HepG2 (cell line): ENCODE measurements around the gene RAB3A. TPM values are rescaled to one million over a fixed set of nuclear protein-coding genes. Genes with fewer than 3 reads are reported as not detected.

Source experiments
- ASH2L ChIP-seq: fragments of 300-600, 200-600 bp; sonication (generic); IDR thresholded peaks from 2 replicates; pipeline ENCODE4 v1.7.0; 2017; ENCODE audit warnings: low read depth, mild to moderate bottlenecking, moderate library complexity, mixed read lengths, low read length; ENCODE audit not compliant: insufficient read length
- CHCHD3 ChIP-seq: sonication (generic); formaldehyde crosslinking; IDR thresholded peaks from 2 replicates; pipeline ENCODE4 v1.8.0; 2022; ENCODE audit warnings: mild to moderate bottlenecking, missing genetic modification reagents, moderate library complexity
- CREM ChIP-seq, 2 experiments: sonication (generic) in 1 of 2; formaldehyde crosslinking in 1 of 2; IDR thresholded peaks; 2 replicates each; pipeline versions ENCODE4 v1.4.0 to v1.6.1; 2016 to 2020; ENCODE audit warnings: antibody characterized with exemption in 1 of 2, mild to moderate bottlenecking in 1 of 2, missing genetic modification reagents in 1 of 2
- HMG20A ChIP-seq: IDR thresholded peaks from 2 replicates; pipeline ENCODE4 v1.6.1; 2016; ENCODE audit warnings: borderline replicate concordance
- HMGXB3 ChIP-seq: sonication (generic); formaldehyde crosslinking; IDR thresholded peaks from 2 replicates; pipeline ENCODE4 v1.4.0; 2020; ENCODE audit warnings: missing genetic modification reagents, borderline replicate concordance
- HNRNPLL ChIP-seq: fragments of 200-400 bp; formaldehyde crosslinking; IDR thresholded peaks from 2 replicates; pipeline ENCODE4 v1.6.1; 2017; ENCODE audit warnings: mild to moderate bottlenecking, low read depth, low read length; ENCODE audit not compliant: poor library complexity, severe bottlenecking
- LCORL ChIP-seq, 2 experiments: fragments of 450-650 bp in 1 of 2; sonication (generic) in 1 of 2; formaldehyde crosslinking in 1 of 2; IDR thresholded peaks; 2 replicates each; pipeline versions ENCODE4 v1.5.0 to v1.6.1; 2017 to 2020; ENCODE audit warnings: antibody characterized with exemption in 1 of 2, missing genetic modification reagents in 1 of 2
- NFIC ChIP-seq: IDR thresholded peaks from 2 replicates; pipeline ENCODE4 v1.6.1; 2012; ENCODE audit warnings: mild to moderate bottlenecking, low read length, inconsistent platforms
- POGZ ChIP-seq: sonication (generic); formaldehyde crosslinking; IDR thresholded peaks from 2 replicates; pipeline ENCODE4 v1.4.0; 2020; ENCODE audit warnings: mild to moderate bottlenecking, missing genetic modification reagents
- SMARCC2 ChIP-seq: fragments of 450-650 bp; IDR thresholded peaks from 2 replicates; pipeline ENCODE4 v1.6.1; 2017; ENCODE audit warnings: antibody characterized with exemption, mild to moderate bottlenecking
- SRSF4 ChIP-seq: fragments of 200-400 bp; formaldehyde crosslinking; IDR thresholded peaks from one replicate; pipeline ENCODE4 v1.6.1; 2018; ENCODE audit warnings: mild to moderate bottlenecking, low read depth, low read length, moderate library complexity; ENCODE audit not compliant: poor library complexity, severe bottlenecking
- TRIM22 ChIP-seq: fragments of 450-650 bp; IDR thresholded peaks from 2 replicates; pipeline ENCODE4 v1.6.1; 2017
- XBP1 ChIP-seq: sonication (generic); formaldehyde crosslinking; IDR thresholded peaks from 2 replicates; pipeline ENCODE4 v1.5.0; 2020; ENCODE audit warnings: missing genetic modification reagents
- ZFP1 ChIP-seq: IDR thresholded peaks from 2 replicates; pipeline ENCODE4 v1.6.1; 2016
- ZNF337 ChIP-seq: sonication (generic); formaldehyde crosslinking; IDR thresholded peaks from 2 replicates; pipeline ENCODE4 v1.5.1; 2020; ENCODE audit warnings: missing genetic modification reagents, low read depth, mild to moderate bottlenecking, borderline replicate concordance
- ZNF383 ChIP-seq: sonication (generic); formaldehyde crosslinking; IDR thresholded peaks from 2 replicates; pipeline ENCODE4 v1.4.0; 2020; ENCODE audit warnings: missing genetic modification reagents, mild to moderate bottlenecking, borderline replicate concordance
- ZNF598 ChIP-seq: sonication (generic); formaldehyde crosslinking; IDR thresholded peaks from 2 replicates; pipeline ENCODE4 v1.5.1; 2020; ENCODE audit warnings: mild to moderate bottlenecking, missing genetic modification reagents, borderline replicate concordance
- polyA plus RNA-seq, 8 experiments: library from polyadenylated mRNA; depleted of rRNA in 3 of 8; stranded (reverse) in 7 of 8; unstranded in 1 of 8; fragments of >200 nt; fragmentation: Illumina TruSeq in 4 of 8; extraction: Trizol in 4 of 8; gene quantifications; 2 replicates each; pipeline versions ENCODE4 v1.2.1 to v1.2.3, GENCODE V29; 2011 to 2016; ENCODE audit warnings: low read depth in 4 of 8, missing spikeins in 1 of 8, mixed read lengths in 1 of 8; ENCODE audit not compliant: insufficient read depth in 1 of 8
- total RNA-seq, 5 experiments: library from RNA; depleted of rRNA; stranded (reverse); fragments of >200 nt; fragmentation: Illumina TruSeq; extraction: Trizol; gene quantifications; 2 replicates each; pipeline ENCODE4 v1.2.3, GENCODE V29; 2016; ENCODE audit warnings: low read depth in 1 of 5
- TF ChIP-seq, protein P1 (sequence below): sonication (generic); formaldehyde crosslinking; IDR thresholded peaks from 2 replicates; pipeline ENCODE4 v1.4.0; 2020; ENCODE audit warnings: missing genetic modification reagents
- TF ChIP-seq, protein P2 (sequence below): sonication (generic); formaldehyde crosslinking; conservative IDR thresholded peaks from 2 replicates; pipeline ENCODE4 v1.5.0; 2020; ENCODE audit warnings: missing genetic modification reagents
- TF ChIP-seq, protein P3 (sequence below): sonication (generic); formaldehyde crosslinking; conservative IDR thresholded peaks from 2 replicates; pipeline ENCODE4 v1.8.1; 2023; ENCODE audit warnings: missing genetic modification reagents

Gene RAB3A
- total and polyA plus RNA-seq, 2 of the 13 experiments (the other 11 are each of a cell fraction or from before 2014, with no cell fraction given) = 0.58 to 0.98 TPM

- TF ChIP-seq TRIM22 (no peak), NFIC (no peak), ZNF598 (CRISPR knock-in tag) (no peak; the same call in 1 of the 2 replicates), POGZ (CRISPR knock-in tag) (no peak), ZNF383 (CRISPR knock-in tag) (no peak), ZFP1 (CRISPR knock-in tag) (peak; percentile 65; the same call in 1 of the 2 replicates), HNRNPLL (peak; percentile 37), LCORL (IDR thresholded peaks at IDR 0.05) (no peak), LCORL (CRISPR knock-in tag; IDR thresholded peaks at IDR 0.05) (peak; percentile 62; the same call in 1 of the 2 replicates), CREM (IDR thresholded peaks at IDR 0.05) (no peak), CREM (CRISPR knock-in tag; IDR thresholded peaks at IDR 0.05) (0 out of 2 replicates have a peak, but pooled peaks have one; percentile 6), CHCHD3 (CRISPR knock-in tag) (0 out of 2 replicates have a peak, but pooled peaks have one; percentile 27), HMG20A (CRISPR knock-in tag) (peak; percentile 34; the same call in 1 of the 2 replicates), HMGXB3 (CRISPR knock-in tag) (peak; percentile 91), ZNF337 (peak; percentile 50; the same call in 1 of the 2 replicates), ASH2L (no peak), XBP1 (peak; percentile 82), SMARCC2 (no peak), SRSF4 (no peak)
- TF ChIP-seq, protein P1, sequence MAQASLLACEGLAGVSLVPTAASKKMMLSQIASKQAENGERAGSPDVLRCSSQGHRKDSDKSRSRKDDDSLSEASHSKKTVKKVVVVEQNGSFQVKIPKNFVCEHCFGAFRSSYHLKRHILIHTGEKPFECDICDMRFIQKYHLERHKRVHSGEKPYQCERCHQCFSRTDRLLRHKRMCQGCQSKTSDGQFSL = no peak
- TF ChIP-seq, protein P2, sequence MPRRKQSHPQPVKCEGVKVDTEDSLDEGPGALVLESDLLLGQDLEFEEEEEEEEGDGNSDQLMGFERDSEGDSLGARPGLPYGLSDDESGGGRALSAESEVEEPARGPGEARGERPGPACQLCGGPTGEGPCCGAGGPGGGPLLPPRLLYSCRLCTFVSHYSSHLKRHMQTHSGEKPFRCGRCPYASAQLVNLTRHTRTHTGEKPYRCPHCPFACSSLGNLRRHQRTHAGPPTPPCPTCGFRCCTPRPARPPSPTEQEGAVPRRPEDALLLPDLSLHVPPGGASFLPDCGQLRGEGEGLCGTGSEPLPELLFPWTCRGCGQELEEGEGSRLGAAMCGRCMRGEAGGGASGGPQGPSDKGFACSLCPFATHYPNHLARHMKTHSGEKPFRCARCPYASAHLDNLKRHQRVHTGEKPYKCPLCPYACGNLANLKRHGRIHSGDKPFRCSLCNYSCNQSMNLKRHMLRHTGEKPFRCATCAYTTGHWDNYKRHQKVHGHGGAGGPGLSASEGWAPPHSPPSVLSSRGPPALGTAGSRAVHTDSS (CRISPR knock-in tag) = no peak
- TF ChIP-seq, protein P3, sequence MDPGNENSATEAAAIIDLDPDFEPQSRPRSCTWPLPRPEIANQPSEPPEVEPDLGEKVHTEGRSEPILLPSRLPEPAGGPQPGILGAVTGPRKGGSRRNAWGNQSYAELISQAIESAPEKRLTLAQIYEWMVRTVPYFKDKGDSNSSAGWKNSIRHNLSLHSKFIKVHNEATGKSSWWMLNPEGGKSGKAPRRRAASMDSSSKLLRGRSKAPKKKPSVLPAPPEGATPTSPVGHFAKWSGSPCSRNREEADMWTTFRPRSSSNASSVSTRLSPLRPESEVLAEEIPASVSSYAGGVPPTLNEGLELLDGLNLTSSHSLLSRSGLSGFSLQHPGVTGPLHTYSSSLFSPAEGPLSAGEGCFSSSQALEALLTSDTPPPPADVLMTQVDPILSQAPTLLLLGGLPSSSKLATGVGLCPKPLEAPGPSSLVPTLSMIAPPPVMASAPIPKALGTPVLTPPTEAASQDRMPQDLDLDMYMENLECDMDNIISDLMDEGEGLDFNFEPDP (CRISPR knock-in tag) = 0 out of 2 replicates have a peak, but pooled peaks have one; percentile 85
Observed at GRCh38 chr19:18233224-18233825, 29.5 kb upstream of the RAB3A start (continued).
